HuH-7 (cell line): ENCODE data around the gene SESN2.

Experiments
- DNase-seq: peaks from one replicate; pipeline ENCODE4 v3.0.0; 2011; ENCODE audit warnings: low spot score

SESN2 gene

GRCh38 chr1:28259252-28259933 lies at the start of gene SESN2:
TSS of gene SESN2 (plus strand) at chr1:28259518. CDS start at chr1:28259848, 330 bp downstream.
- DNase-seq: peak; percentile 94

GRCh38 chr1:28209700-28210099 lies 49.6 kb upstream of the SESN2 start:
- DNase-seq: no peak

GRCh38 chr1:28213315-28213714 lies 46.0 kb upstream of the SESN2 start:
- no peak for DNase-seq

GRCh38 chr1:28229089-28229488 lies 30.2 kb upstream of the SESN2 start:
- no peak for DNase-seq

- DNase-seq: no peak
Measured at GRCh38 chr1:28229996-28230395, 29.3 kb upstream of the SESN2 start.

GRCh38 chr1:28232558-28233263 lies 26.6 kb upstream of the SESN2 start, which contains the start of gene DNAJC8:
TSS of gene DNAJC8 (minus strand) at chr1:28233029. CDS start at chr1:28232998, 31 bp downstream.
- DNase-seq: peak; percentile 79

GRCh38 chr1:28233264-28233606 lies 26.1 kb upstream of the SESN2 start:
- no peak for DNase-seq

GRCh38 chr1:28235755-28236655 lies 23.3 kb upstream of the SESN2 start, which contains the start of gene ATP5IF1:
TSS of gene ATP5IF1 (plus strand) at chr1:28236124. CDS start at chr1:28236184, 60 bp downstream.
- DNase-seq: peak; percentile 95

- no peak for DNase-seq
Measured at GRCh38 chr1:28236656-28237322, 22.5 kb upstream of the SESN2 start.

- no peak for DNase-seq
Measured at GRCh38 chr1:28239004-28239403, 20.3 kb upstream of the SESN2 start.

GRCh38 chr1:28240024-28240423 lies 19.3 kb upstream of the SESN2 start:
- DNase-seq: no peak

GRCh38 chr1:28241638-28242241 lies 17.6 kb upstream of the SESN2 start:
- no peak for DNase-seq

- no peak for DNase-seq
Measured at GRCh38 chr1:28243685-28244311, 15.5 kb upstream of the SESN2 start.

GRCh38 chr1:28244549-28245251 lies 14.6 kb upstream of the SESN2 start:
- DNase-seq: no peak

- DNase-seq: no peak
Measured at GRCh38 chr1:28246427-28246832, 12.9 kb upstream of the SESN2 start.

- no peak for DNase-seq
Measured at GRCh38 chr1:28247612-28248272, 11.6 kb upstream of the SESN2 start.

- peak; percentile 43 for DNase-seq
Measured at GRCh38 chr1:28248273-28249012, 10.9 kb upstream of the SESN2 start.

- no peak for DNase-seq
Measured at GRCh38 chr1:28249013-28249865, 10.1 kb upstream of the SESN2 start.
